Prostate gland (tissue), 2 donors: ENCODE data around the gene PGK1.

Experiments used
- POLR2AphosphoS5 ChIP-seq: sonication (generic); formaldehyde crosslinking; IDR thresholded peaks from one replicate; pipeline ENCODE4 v1.6.1; 2017; ENCODE audit warnings: antibody characterized with exemption
- TF ChIP-seq, protein P1 (sequence below), 4 experiments: fragments of 200-600 bp in 2 of 4; fragments of 450-650 bp in 2 of 4; sonication (generic) in 2 of 4; IDR thresholded peaks; 1 replicate in 3 of 4; 2 replicates in 1 of 4; pipeline ENCODE4 v1.5.1; 2016 to 2019; ENCODE audit warnings: antibody characterized with exemption in 4 of 4, mild to moderate bottlenecking in 2 of 4, moderate library complexity in 2 of 4

DNA sequence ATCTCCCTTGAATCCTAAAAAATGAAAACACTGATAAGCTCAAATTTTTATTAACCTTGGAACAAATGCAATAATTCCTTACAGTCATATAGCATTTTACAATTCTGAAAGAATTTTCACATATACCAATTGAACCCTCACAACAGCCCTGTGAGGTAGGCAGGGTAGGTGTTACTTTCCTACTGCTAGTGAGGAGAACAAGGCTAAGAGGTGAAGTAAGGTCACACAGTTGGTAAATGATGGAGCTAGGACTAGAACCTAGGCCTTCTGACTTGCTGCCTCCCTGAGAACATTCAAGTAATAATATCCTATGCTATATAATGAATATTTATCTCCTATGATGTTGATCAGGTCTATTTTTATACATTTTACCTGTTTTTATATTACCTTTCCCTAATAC, 25.7 kb downstream of the PGK1 start:
- TF ChIP-seq, protein P1, sequence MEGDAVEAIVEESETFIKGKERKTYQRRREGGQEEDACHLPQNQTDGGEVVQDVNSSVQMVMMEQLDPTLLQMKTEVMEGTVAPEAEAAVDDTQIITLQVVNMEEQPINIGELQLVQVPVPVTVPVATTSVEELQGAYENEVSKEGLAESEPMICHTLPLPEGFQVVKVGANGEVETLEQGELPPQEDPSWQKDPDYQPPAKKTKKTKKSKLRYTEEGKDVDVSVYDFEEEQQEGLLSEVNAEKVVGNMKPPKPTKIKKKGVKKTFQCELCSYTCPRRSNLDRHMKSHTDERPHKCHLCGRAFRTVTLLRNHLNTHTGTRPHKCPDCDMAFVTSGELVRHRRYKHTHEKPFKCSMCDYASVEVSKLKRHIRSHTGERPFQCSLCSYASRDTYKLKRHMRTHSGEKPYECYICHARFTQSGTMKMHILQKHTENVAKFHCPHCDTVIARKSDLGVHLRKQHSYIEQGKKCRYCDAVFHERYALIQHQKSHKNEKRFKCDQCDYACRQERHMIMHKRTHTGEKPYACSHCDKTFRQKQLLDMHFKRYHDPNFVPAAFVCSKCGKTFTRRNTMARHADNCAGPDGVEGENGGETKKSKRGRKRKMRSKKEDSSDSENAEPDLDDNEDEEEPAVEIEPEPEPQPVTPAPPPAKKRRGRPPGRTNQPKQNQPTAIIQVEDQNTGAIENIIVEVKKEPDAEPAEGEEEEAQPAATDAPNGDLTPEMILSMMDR (IDR thresholded peaks at IDR 0.05): no peak
- no peak for TF ChIP-seq POLR2AphosphoS5
